Anterior cingulate cortex (tissue), 58 donors: Measurements from ENCODE around the gene TSPEAR.

Source experiments
- DNase-seq, 58 donors: peaks; one replicate each; lab custom pipeline; 2025; lab: John Stamatoyannopoulos, UW

Gene TSPEAR

GRCh38 chr21:44711327-44712202 lies at the start of gene TSPEAR:
Gene TSPEAR (minus strand): TSS chr21:44711572. CDS start chr21:44711514, 58 bp downstream.
- DNase-seq = no peak

- DNase-seq = no peak
These were observed 49.0 kb upstream of the TSPEAR start for GRCh38 chr21:44760376-44760775.

GRCh38 chr21:44759628-44760285 lies 48.4 kb upstream of the TSPEAR start:
- no peak for DNase-seq

- DNase-seq = no peak
These were observed 47.6 kb upstream of the TSPEAR start for GRCh38 chr21:44758781-44759627.

- DNase-seq = no peak
These were observed 46.8 kb upstream of the TSPEAR start for GRCh38 chr21:44758141-44758561.

- no peak for DNase-seq
These were observed 46.4 kb upstream of the TSPEAR start for GRCh38 chr21:44757731-44758130.

GRCh38 chr21:44756423-44757185 lies 45.2 kb upstream of the TSPEAR start:
- no peak for DNase-seq

- DNase-seq = no peak
These were observed 43.9 kb upstream of the TSPEAR start for GRCh38 chr21:44755227-44755626.

- DNase-seq = no peak
These were observed 42.0 kb upstream of the TSPEAR start for GRCh38 chr21:44753357-44753756.

- DNase-seq = no peak
These were observed 41.4 kb upstream of the TSPEAR start for GRCh38 chr21:44752671-44753235.

- DNase-seq = no peak
These were observed 40.6 kb upstream of the TSPEAR start for GRCh38 chr21:44751799-44752636.

GRCh38 chr21:44751186-44751798 lies 39.9 kb upstream of the TSPEAR start:
- DNase-seq = no peak

- DNase-seq = no peak
These were observed 39.3 kb upstream of the TSPEAR start for GRCh38 chr21:44750675-44751025.

GRCh38 chr21:44749759-44750674 lies 38.6 kb upstream of the TSPEAR start:
- no peak for DNase-seq

GRCh38 chr21:44749116-44749758 lies 37.9 kb upstream of the TSPEAR start:
- no peak for DNase-seq

GRCh38 chr21:44748621-44749020 lies 37.2 kb upstream of the TSPEAR start:
- no peak for DNase-seq
